Loucy (cell line): ENCODE measurements around the gene SOCS7.
A peak's percentile ranks its signal among the peaks of the same experiment; 100 is the strongest.

Experiments
- H2AFZ ChIP-seq: fragments of 200-600 bp; sonication (generic); 2 replicates; pipeline ENCODE4 v1.6.0; 2016; ENCODE audit warnings: antibody characterized with exemption, mild to moderate bottlenecking, low read length, moderate library complexity
- H3F3A ChIP-seq: fragments of 200-600 bp; 2 replicates; pipeline ENCODE4 v1.6.0; 2016; ENCODE audit warnings: antibody characterized with exemption, low read depth, mild to moderate bottlenecking
- H3K27me3 ChIP-seq: fragments of 200-600 bp; sonication (generic); 2 replicates; pipeline ENCODE4 v1.6.1; 2014; ENCODE audit warnings: low read length, mild to moderate bottlenecking; ENCODE audit not compliant: insufficient read depth, poor library complexity, severe bottlenecking
- H3K36me3 ChIP-seq: fragments of 200-600 bp; sonication (generic); 2 replicates; pipeline ENCODE4 v1.6.1; 2016; ENCODE audit warnings: low read length; ENCODE audit not compliant: insufficient read depth
- H3K4me1 ChIP-seq: fragments of 200-600 bp; sonication (generic); 2 replicates; pipeline ENCODE4 v1.5.1; 2014; ENCODE audit warnings: low read length, mild to moderate bottlenecking; ENCODE audit not compliant: insufficient read depth, poor library complexity, severe bottlenecking
- H3K4me2 ChIP-seq: fragments of 200-600 bp; sonication (generic); 2 replicates; pipeline ENCODE4 v1.6.0; 2014; ENCODE audit warnings: antibody characterized with exemption, low read length, low read depth, mild to moderate bottlenecking; ENCODE audit not compliant: poor library complexity, severe bottlenecking
- H3K4me3 ChIP-seq: fragments of 200-600 bp; sonication (generic); 2 replicates; pipeline ENCODE4 v1.5.1; 2014; ENCODE audit warnings: low read length, mild to moderate bottlenecking, mixed read lengths; ENCODE audit not compliant: poor library complexity, severe bottlenecking
- H3K79me2 ChIP-seq: fragments of 200-600 bp; sonication (generic); 2 replicates; pipeline ENCODE4 v1.6.1; 2014; ENCODE audit warnings: low read length; ENCODE audit not compliant: insufficient read depth
- H3K9ac ChIP-seq: fragments of 200-600 bp; sonication (generic); 2 replicates; pipeline ENCODE4 v1.6.0; 2014; ENCODE audit warnings: mild to moderate bottlenecking, low read depth, low read length, moderate library complexity; ENCODE audit not compliant: poor library complexity, severe bottlenecking
- H3K9me2 ChIP-seq: fragments of 200-600 bp; sonication (generic); replicated peaks from 2 replicates; pipeline ENCODE4 v1.6.1; 2016; ENCODE audit warnings: low read depth, low read length, mixed read lengths
- H3K9me3 ChIP-seq: fragments of 200-600 bp; sonication (generic); 2 replicates; pipeline ENCODE4 v1.6.1; 2014; ENCODE audit warnings: mild to moderate bottlenecking, antibody characterized with exemption, low read length, low read depth; ENCODE audit not compliant: insufficient read depth
- H4K20me1 ChIP-seq: fragments of 200-600 bp; sonication (generic); 2 replicates; pipeline ENCODE4 v1.6.0; 2014; ENCODE audit warnings: antibody characterized with exemption, low read length, mild to moderate bottlenecking; ENCODE audit not compliant: insufficient read depth, poor library complexity, severe bottlenecking
- EZH2phosphoT487 ChIP-seq: fragments of 200-600 bp; IDR thresholded peaks from 2 replicates; pipeline ENCODE4 v1.6.1; 2018; ENCODE audit warnings: antibody characterized with exemption, mild to moderate bottlenecking, moderate library complexity, borderline replicate concordance
- TF ChIP-seq, protein P1 (sequence below): fragments of 200-600 bp; sonication (generic); conservative IDR thresholded peaks from 2 replicates; pipeline ENCODE4 v1.5.1; 2014; ENCODE audit warnings: mild to moderate bottlenecking, antibody characterized with exemption, low read length

SOCS7 gene, protein sequence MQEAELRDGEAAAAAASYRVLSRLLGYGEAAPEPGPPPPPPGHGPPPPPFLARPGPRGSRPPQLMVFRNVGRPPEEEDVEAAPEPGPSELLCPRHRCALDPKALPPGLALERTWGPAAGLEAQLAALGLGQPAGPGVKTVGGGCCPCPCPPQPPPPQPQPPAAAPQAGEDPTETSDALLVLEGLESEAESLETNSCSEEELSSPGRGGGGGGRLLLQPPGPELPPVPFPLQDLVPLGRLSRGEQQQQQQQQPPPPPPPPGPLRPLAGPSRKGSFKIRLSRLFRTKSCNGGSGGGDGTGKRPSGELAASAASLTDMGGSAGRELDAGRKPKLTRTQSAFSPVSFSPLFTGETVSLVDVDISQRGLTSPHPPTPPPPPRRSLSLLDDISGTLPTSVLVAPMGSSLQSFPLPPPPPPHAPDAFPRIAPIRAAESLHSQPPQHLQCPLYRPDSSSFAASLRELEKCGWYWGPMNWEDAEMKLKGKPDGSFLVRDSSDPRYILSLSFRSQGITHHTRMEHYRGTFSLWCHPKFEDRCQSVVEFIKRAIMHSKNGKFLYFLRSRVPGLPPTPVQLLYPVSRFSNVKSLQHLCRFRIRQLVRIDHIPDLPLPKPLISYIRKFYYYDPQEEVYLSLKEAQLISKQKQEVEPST

DNA sequence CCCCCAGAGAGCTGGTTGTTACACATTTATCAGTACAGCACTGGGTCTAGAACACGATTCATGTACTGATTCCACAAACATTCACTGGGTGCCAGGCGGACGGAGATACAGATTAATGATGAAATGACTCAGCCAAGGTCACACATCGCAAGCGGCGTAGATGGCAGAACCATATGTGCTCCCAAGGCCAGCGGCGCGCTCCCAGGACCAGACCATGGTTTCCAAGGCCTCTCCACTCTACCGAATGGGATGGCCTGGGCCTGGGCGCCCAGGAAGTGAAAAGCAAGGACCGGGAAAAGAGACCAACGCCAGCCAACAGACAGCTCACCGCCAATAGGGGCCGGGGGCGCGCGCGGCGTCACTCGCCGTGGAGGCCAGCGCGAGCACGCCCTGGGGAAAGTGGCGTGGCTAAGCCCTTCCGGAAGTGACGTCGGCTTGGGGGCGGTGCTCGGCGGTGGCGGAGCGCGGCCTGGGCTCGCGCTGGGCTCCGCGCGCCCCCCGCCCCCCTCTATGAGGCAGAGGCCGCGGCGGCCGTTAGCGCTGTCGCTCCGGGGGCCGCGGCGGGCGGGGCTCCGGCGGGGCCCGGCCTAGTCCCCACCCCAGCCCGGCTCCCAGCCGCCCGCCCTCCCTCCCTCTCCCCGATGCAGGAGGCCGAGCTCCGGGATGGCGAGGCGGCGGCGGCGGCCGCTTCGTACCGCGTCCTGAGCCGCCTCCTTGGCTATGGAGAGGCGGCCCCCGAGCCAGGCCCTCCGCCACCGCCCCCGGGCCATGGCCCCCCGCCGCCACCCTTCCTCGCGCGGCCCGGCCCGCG is at the start of gene SOCS7:
TSS of gene SOCS7 (plus strand) at position 433 of the 811 bp plus-strand sequence. CDS start at position 642, 209 bp downstream.
- Histone ChIP-seq H3K4me3 (peak within 1 kb of the TSS; percentile 81), H3K9me2 (no peaks in the 10 kb centered on the region), H3K27me3 (no peaks in the 10 kb centered on the region), H3K4me1 (peaks cover 40% of the 10 kb centered on the region), H3K79me2 (peaks cover 44% of the 10 kb centered on the region), H3F3A (no peaks in the 10 kb centered on the region), H3K9ac (peak within 1 kb of the TSS; percentile 81), H2AFZ (peak within 1 kb of the TSS; percentile 96), H3K9me3 (no peaks in the 10 kb centered on the region), H3K36me3 (no peaks in the 10 kb centered on the region), H3K4me2 (peak within 1 kb of the TSS; percentile 88), H4K20me1 (peaks cover 26% of the 10 kb centered on the region)
- TF ChIP-seq, protein P1, sequence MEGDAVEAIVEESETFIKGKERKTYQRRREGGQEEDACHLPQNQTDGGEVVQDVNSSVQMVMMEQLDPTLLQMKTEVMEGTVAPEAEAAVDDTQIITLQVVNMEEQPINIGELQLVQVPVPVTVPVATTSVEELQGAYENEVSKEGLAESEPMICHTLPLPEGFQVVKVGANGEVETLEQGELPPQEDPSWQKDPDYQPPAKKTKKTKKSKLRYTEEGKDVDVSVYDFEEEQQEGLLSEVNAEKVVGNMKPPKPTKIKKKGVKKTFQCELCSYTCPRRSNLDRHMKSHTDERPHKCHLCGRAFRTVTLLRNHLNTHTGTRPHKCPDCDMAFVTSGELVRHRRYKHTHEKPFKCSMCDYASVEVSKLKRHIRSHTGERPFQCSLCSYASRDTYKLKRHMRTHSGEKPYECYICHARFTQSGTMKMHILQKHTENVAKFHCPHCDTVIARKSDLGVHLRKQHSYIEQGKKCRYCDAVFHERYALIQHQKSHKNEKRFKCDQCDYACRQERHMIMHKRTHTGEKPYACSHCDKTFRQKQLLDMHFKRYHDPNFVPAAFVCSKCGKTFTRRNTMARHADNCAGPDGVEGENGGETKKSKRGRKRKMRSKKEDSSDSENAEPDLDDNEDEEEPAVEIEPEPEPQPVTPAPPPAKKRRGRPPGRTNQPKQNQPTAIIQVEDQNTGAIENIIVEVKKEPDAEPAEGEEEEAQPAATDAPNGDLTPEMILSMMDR: no peak
- no peak for TF ChIP-seq EZH2phosphoT487

DNA sequence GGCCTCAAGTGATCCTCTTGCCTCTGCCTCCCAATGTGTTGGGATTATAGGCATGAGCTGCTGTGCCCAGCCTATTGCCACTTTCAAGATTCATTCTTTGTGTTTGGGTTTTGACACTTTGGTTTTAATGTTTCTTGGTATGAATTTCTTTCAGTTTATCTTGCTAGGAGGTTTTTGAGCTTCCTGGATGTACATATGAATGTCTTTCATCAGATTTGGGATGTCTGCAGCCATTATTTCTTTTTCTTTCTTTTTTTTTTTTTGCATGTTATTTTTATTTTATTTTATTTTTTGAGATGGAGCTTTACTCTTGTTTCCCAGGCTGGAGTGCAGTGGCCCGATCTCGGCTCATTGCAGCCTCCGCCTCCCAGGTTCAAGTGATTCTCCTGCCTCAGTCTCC is 36.1 kb upstream of the SOCS7 start:
- Histone ChIP-seq H3K36me3 (peaks cover under 1% of the 10 kb centered on the region; the same call in 1 of the 2 replicates), H2AFZ (no peak overlapping the region), H3F3A (no peaks in the 10 kb centered on the region), H4K20me1 (no peaks in the 10 kb centered on the region), H3K4me1 (no peaks in the 10 kb centered on the region), H3K9ac (no peak overlapping the region), H3K4me2 (no peak overlapping the region), H3K4me3 (no peak overlapping the region), H3K27me3 (no peaks in the 10 kb centered on the region), H3K9me2 (no peaks in the 10 kb centered on the region), H3K79me2 (no peaks in the 10 kb centered on the region), H3K9me3 (no peaks in the 10 kb centered on the region)
- TF ChIP-seq, protein P1: no peak

DNA sequence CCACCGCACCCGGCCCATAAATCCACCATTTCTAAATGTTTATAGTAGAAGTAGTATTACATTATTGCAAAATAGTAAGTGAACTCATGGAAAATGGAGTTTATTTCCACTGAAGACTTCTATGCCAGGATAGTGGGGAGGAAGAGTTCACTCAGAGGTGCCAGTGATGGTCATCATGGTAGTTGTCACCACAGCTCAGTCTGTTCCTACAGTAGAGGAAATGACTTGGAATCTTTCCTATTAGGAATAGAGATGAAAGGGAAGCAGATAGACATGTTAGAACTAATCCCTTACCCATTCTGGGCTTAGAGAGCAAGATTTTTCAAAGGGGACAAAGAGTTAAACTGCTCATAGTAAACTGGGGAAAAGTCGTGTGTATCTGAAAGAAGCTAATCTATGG is 34.6 kb upstream of the SOCS7 start:
- H3K27me3 ChIP-seq: no peaks in the 10 kb centered on the region
- H3K9me2 ChIP-seq: no peaks in the 10 kb centered on the region
- H3K79me2 ChIP-seq: no peaks in the 10 kb centered on the region
- H4K20me1 ChIP-seq: no peaks in the 10 kb centered on the region
- no peaks in the 10 kb centered on the region for H3F3A ChIP-seq
- peaks cover 4% of the 10 kb centered on the region; the same call in 1 of the 2 replicates for H3K36me3 ChIP-seq
- no peak overlapping the region for H3K4me2 ChIP-seq
- no peak overlapping the region for H3K4me3 ChIP-seq
- H3K4me1 ChIP-seq: no peaks in the 10 kb centered on the region
- no peak for TF ChIP-seq EZH2phosphoT487
- TF ChIP-seq, protein P1: no peak
- H2AFZ ChIP-seq: no peak overlapping the region
- H3K9me3 ChIP-seq: no peaks in the 10 kb centered on the region
- H3K9ac ChIP-seq: no peak overlapping the region
